K562 (cell line): ENCODE measurements around the gene MTX3. TPM values are rescaled to one million over a fixed set of nuclear protein-coding genes. Genes with fewer than 3 reads are reported as not detected.

Experiments
- CBFA2T2 ChIP-seq: fragments of 450-650 bp; conservative IDR thresholded peaks from 2 replicates; pipeline ENCODE4 v1.6.1; 2017; ENCODE audit warnings: mild to moderate bottlenecking
- CEBPG ChIP-seq, 3 experiments: fragments of 200-800 bp in 1 of 3; sonication (Bioruptor generic) in 1 of 3; sonication (generic) in 1 of 3; formaldehyde crosslinking in 1 of 3; IDR thresholded peaks in 2 of 3; conservative IDR thresholded peaks in 1 of 3; 2 replicates each; pipeline versions ENCODE4 v1.6.1 to v1.8.0; 2016 to 2022; ENCODE audit warnings: missing compliant biosample characterization in 2 of 3, missing genetic modification characterization in 2 of 3, mild to moderate bottlenecking in 1 of 3, missing genetic modification reagents in 1 of 3
- CHD1 ChIP-seq: fragments of 200-600 bp; sonication (generic); IDR thresholded peaks from one replicate; pipeline ENCODE4 v1.6.1; 2012; ENCODE audit warnings: mild to moderate bottlenecking, moderate library complexity, low read length, inconsistent platforms
- CTBP1 ChIP-seq: fragments of 450-650 bp; IDR thresholded peaks from 2 replicates; pipeline ENCODE4 v1.6.1; 2016; ENCODE audit warnings: borderline replicate concordance
- CXXC5 ChIP-seq: fragments of 250-450 bp; sonication (Bioruptor Pico); IDR thresholded peaks from 2 replicates; pipeline ENCODE4 v1.8.0; 2022; ENCODE audit warnings: inconsistent platforms, mild to moderate bottlenecking, moderate library complexity
- DIDO1 ChIP-seq: fragments of 450-650 bp; IDR thresholded peaks from 2 replicates; pipeline ENCODE4 v1.6.1; 2016; ENCODE audit warnings: low read depth, missing biosample characterization, missing genetic modification characterization
- EHMT2 ChIP-seq: fragments of 450-650 bp; IDR thresholded peaks from 2 replicates; pipeline ENCODE4 v1.6.1; 2018; ENCODE audit warnings: antibody characterized with exemption
- GABPB1 ChIP-seq: sonication (generic); formaldehyde crosslinking; IDR thresholded peaks from 2 replicates; pipeline ENCODE4 v1.8.0; 2022; ENCODE audit warnings: mild to moderate bottlenecking, missing genetic modification reagents
- HIVEP1 ChIP-seq: fragments of 250-450 bp; sonication (Bioruptor Pico); IDR thresholded peaks from 2 replicates; pipeline ENCODE4 v1.4.0; 2020; ENCODE audit warnings: mild to moderate bottlenecking
- HMG20A ChIP-seq: fragments of 450-650 bp; formaldehyde crosslinking; conservative IDR thresholded peaks from 2 replicates; pipeline ENCODE4 v1.4.0; 2020; ENCODE audit warnings: mild to moderate bottlenecking, mixed read lengths
- HSF4 ChIP-seq: fragments of 250-450 bp; sonication (Bioruptor Pico); IDR thresholded peaks from 2 replicates; pipeline ENCODE4 v2.1.2; 2022; ENCODE audit warnings: mild to moderate bottlenecking, moderate library complexity, borderline replicate concordance
- JUNB ChIP-seq: fragments of 450-650 bp; formaldehyde crosslinking; conservative IDR thresholded peaks from 2 replicates; pipeline ENCODE4 v1.4.0; 2020; ENCODE audit warnings: mild to moderate bottlenecking
- KAT2B ChIP-seq: IDR thresholded peaks from one replicate; pipeline ENCODE4 v1.6.1; 2012; ENCODE audit warnings: low read depth, mild to moderate bottlenecking, control low read depth, inconsistent platforms, low read length, moderate library complexity
- KHSRP ChIP-seq: fragments of 450-650 bp; IDR thresholded peaks from 2 replicates; pipeline ENCODE4 v1.6.1; 2017
- MTA2 ChIP-seq: fragments of 450-650 bp; IDR thresholded peaks from 2 replicates; pipeline ENCODE4 v1.6.1; 2016; ENCODE audit warnings: low read depth
- NELFE ChIP-seq: IDR thresholded peaks from 2 replicates; pipeline ENCODE4 v1.6.1; 2011; ENCODE audit warnings: mild to moderate bottlenecking; ENCODE audit not compliant: insufficient read depth, insufficient read length
- NR2C1 ChIP-seq, 2 experiments: fragments of 450-650 bp; IDR thresholded peaks; 2 replicates each; pipeline ENCODE4 v1.6.1; 2017; ENCODE audit warnings: mild to moderate bottlenecking in 2 of 2, antibody characterized with exemption in 1 of 2, inconsistent platforms in 1 of 2, missing compliant biosample characterization in 1 of 2, missing genetic modification characterization in 1 of 2
- POU5F1 ChIP-seq: fragments of 150-350 bp; IDR thresholded peaks from 2 replicates; pipeline ENCODE4 v1.6.1; 2014; ENCODE audit warnings: borderline replicate concordance, low read length, low read depth, mild to moderate bottlenecking; ENCODE audit not compliant: partially characterized antibody
- TEAD2 ChIP-seq: fragments of 450-650 bp; IDR thresholded peaks from 2 replicates; pipeline ENCODE4 v1.6.1; 2016; ENCODE audit warnings: missing genetic modification characterization, control low read depth, missing compliant biosample characterization
- XRCC3 ChIP-seq: fragments of 450-650 bp; IDR thresholded peaks from 2 replicates; pipeline ENCODE4 v1.6.1; 2017; ENCODE audit warnings: mild to moderate bottlenecking, moderate library complexity
- YY1 ChIP-seq, 3 experiments: IDR thresholded peaks; 2 replicates each; pipeline ENCODE4 v1.6.1; 2011; ENCODE audit warnings: low read length in 2 of 3, mild to moderate bottlenecking in 2 of 3, moderate library complexity in 2 of 3, borderline replicate concordance in 1 of 3, control low read depth in 1 of 3, low read depth in 1 of 3; ENCODE audit not compliant: insufficient read depth in 3 of 3, insufficient replicate concordance in 2 of 3, control insufficient read depth in 1 of 3, insufficient read length in 1 of 3; ENCODE audit errors: extremely low read depth in 1 of 3
- ZBTB33 ChIP-seq: sonication (generic); formaldehyde crosslinking; IDR thresholded peaks from 2 replicates; pipeline ENCODE4 v1.8.1; 2023; ENCODE audit warnings: mild to moderate bottlenecking, missing genetic modification reagents
- ZNF121 ChIP-seq: sonication (generic); formaldehyde crosslinking; conservative IDR thresholded peaks from 2 replicates; pipeline ENCODE4 v1.8.0; 2022; ENCODE audit warnings: missing genetic modification reagents
- ZNF140 ChIP-seq: fragments of 250-450 bp; sonication (Bioruptor Pico); IDR thresholded peaks from 2 replicates; pipeline ENCODE4 v1.8.0; 2021; ENCODE audit warnings: moderate library complexity, mild to moderate bottlenecking, inconsistent platforms
- ZNF217 ChIP-seq: sonication (generic); formaldehyde crosslinking; IDR thresholded peaks from 2 replicates; pipeline ENCODE4 v1.8.0; 2022; ENCODE audit warnings: mild to moderate bottlenecking, missing genetic modification reagents
- ZNF23 ChIP-seq: fragments of 250-450 bp; sonication (Bioruptor Pico); IDR thresholded peaks from 2 replicates; pipeline ENCODE4 v1.4.0; 2020; ENCODE audit warnings: mild to moderate bottlenecking
- ZNF311 ChIP-seq: fragments of 250-450 bp; sonication (Bioruptor Pico); IDR thresholded peaks from 2 replicates; pipeline ENCODE4 v1.4.0; 2020; ENCODE audit warnings: mild to moderate bottlenecking, moderate library complexity
- ZNF445 ChIP-seq: fragments of 250-450 bp; sonication (Bioruptor Pico); IDR thresholded peaks from 2 replicates; pipeline ENCODE4 v1.4.0; 2020; ENCODE audit warnings: low read depth, mild to moderate bottlenecking, moderate library complexity
- polyA plus RNA-seq, 8 experiments: library from polyadenylated mRNA; depleted of rRNA in 4 of 8; stranded (reverse) in 5 of 8; unstranded in 3 of 8; fragments of >200 nt; fragmentation: Nextera tagmentation in 2 of 8; fragmentation: Illumina TruSeq in 1 of 8; extraction: Ambion mirVana in 2 of 8; extraction: Trizol in 1 of 8; gene quantifications; 2 replicates each; pipeline versions ENCODE4 v1.2.1 to v1.2.3, GENCODE V29; 2011 to 2014; ENCODE audit warnings: inconsistent platforms in 1 of 8, missing spikeins in 1 of 8
- total RNA-seq, 7 experiments: library from RNA; depleted of rRNA in 6 of 7; stranded (reverse); fragments of >200 nt in 6 of 7; fragmentation: Illumina TruSeq in 2 of 7; extraction: Trizol in 2 of 7; gene quantifications; 2 replicates each; pipeline versions ENCODE4 v1.2.1 to v1.2.3, GENCODE V29; 2011 to 2021; ENCODE audit warnings: low replicate concordance in 1 of 7

Gene MTX3
- total and polyA plus RNA-seq, 9 of the 15 experiments (the other 6 are each of a cell fraction or from before 2014, with no cell fraction given) = 0.04 to 0.36 (median 0.15) TPM; not detected in 1

GRCh38 chr5:79990598-79991507 is at the start of gene MTX3 (continued):
- TF ChIP-seq YY1 (IDR thresholded peaks at IDR 0.05; ENCODE audit: borderline replicate concordance in 1 of 3, control insufficient read depth in 1 of 3, extremely low read depth in 1 of 3, insufficient read depth in 3 of 3, insufficient read length in 1 of 3, insufficient replicate concordance in 2 of 3, low read depth in 1 of 3, low read length in 2 of 3) (peak; percentile 42 to 84 (median 82)), HSF4 (CRISPR knock-in tag) (no peak), JUNB (CRISPR knock-in tag) (no peak), KAT2B (no peak), HIVEP1 (CRISPR knock-in tag) (no peak), HMG20A (CRISPR knock-in tag) (no peak), MTA2 (no peak), NR2C1 (IDR thresholded peaks at IDR 0.05) (peak; percentile 92), NR2C1 (tag; IDR thresholded peaks at IDR 0.05) (peak; percentile 95), ZNF217 (no peak), CHD1 (no peak), NELFE (no peak), POU5F1 (no peak), KHSRP (no peak), ZNF140 (CRISPR knock-in tag) (no peak), CEBPG (CRISPR knock-in tag; IDR thresholded peaks at IDR 0.05) (no peak), CEBPG (tag; conservative IDR thresholded peaks at IDR 0.05 in 1 of 2, IDR thresholded peaks at IDR 0.05 in 1 of 2) (no peak), XRCC3 (no peak), ZNF445 (CRISPR knock-in tag) (no peak), TEAD2 (tag) (no peak), CTBP1 (no peak), DIDO1 (0 out of 2 replicates have a peak, but pooled peaks have one; percentile 36), ZNF311 (CRISPR knock-in tag) (no peak), ZNF23 (CRISPR knock-in tag) (no peak), CXXC5 (0 out of 2 replicates have a peak, but pooled peaks have one; percentile 51), EHMT2 (peak; percentile 85), ZNF121 (CRISPR knock-in tag) (no peak), CBFA2T2 (no peak), ZBTB33 (CRISPR knock-in tag) (peak; percentile 66), GABPB1 (peak; percentile 72; the same call in 1 of the 2 replicates)
